Fibroblast of mammary gland (primary cell): Measurements from ENCODE around the gene ZFYVE27.
A peak's percentile ranks its signal among the peaks of the same experiment; 100 is the strongest.

Experiments used
- DNase-seq: peaks from one replicate; pipeline ENCODE4 v3.0.0-alpha.2; 2010; ENCODE audit warnings: low read depth
- H3K4me3 ChIP-seq: 2 replicates; pipeline ENCODE4 v1.5.1; 2011; ENCODE audit warnings: low read depth, mild to moderate bottlenecking, low read length, moderate library complexity; ENCODE audit not compliant: control insufficient read depth
- TF ChIP-seq, protein P1 (sequence below): conservative IDR thresholded peaks from 2 replicates; pipeline ENCODE4 v1.5.1; 2011; ENCODE audit warnings: low read depth, low read length, inconsistent platforms; ENCODE audit not compliant: control insufficient read depth, insufficient read depth

The ZFYVE27 gene

DNA sequence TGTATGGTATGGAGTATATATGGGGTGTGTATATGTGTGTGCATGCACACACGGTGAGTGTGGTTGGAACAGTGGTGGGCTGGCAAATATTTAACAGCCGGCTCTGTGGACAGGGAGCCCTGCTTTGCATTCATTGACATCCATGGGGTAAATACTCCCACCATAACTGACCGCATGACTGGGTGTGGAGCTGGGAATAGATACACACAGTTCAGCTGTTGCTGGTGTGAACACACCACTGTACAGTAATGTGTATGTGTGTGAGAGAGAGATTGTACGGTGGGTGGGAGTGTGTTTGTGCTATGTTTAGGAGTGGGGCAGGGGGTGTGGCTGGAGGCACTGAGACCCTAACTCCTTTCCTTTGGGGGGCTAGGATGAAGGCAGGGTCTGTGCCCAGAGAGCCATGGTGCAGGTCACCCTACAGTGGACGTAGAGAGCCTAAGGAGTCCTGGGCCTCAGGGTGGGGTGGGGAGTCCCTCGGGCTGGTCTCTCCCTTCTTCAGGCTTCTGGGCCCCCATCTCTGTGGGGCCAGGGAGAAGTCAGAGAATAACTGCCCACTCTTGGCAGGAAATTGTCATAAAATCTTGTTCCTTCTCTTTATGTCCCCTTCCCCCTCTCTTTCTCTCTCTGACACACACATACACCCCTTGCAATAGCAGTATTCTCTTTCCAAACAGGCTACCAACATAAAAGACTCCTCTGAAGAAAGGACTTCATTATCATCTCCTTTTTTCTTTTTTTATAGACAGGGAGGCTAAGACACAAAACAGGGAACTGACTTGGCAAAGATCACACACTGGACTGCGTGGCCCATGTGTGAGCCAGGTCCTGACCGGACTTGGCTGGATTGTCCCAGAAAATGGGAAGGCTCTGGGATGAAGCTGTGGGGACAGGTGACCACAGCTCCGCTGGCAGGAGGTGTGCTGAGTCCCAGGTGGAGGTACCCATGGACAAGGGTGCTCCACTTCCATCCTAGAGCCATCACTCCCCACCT, 31.7 kb downstream of the ZFYVE27 start:
- no peak overlapping the region for H3K4me3 ChIP-seq
- DNase-seq = no peak
- TF ChIP-seq, protein P1, sequence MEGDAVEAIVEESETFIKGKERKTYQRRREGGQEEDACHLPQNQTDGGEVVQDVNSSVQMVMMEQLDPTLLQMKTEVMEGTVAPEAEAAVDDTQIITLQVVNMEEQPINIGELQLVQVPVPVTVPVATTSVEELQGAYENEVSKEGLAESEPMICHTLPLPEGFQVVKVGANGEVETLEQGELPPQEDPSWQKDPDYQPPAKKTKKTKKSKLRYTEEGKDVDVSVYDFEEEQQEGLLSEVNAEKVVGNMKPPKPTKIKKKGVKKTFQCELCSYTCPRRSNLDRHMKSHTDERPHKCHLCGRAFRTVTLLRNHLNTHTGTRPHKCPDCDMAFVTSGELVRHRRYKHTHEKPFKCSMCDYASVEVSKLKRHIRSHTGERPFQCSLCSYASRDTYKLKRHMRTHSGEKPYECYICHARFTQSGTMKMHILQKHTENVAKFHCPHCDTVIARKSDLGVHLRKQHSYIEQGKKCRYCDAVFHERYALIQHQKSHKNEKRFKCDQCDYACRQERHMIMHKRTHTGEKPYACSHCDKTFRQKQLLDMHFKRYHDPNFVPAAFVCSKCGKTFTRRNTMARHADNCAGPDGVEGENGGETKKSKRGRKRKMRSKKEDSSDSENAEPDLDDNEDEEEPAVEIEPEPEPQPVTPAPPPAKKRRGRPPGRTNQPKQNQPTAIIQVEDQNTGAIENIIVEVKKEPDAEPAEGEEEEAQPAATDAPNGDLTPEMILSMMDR = no peak

- TF ChIP-seq, protein P1 = no peak
- H3K4me3 ChIP-seq = no peak overlapping the region
- no peak for DNase-seq
Measured at GRCh38 chr10:97770255-97770654, 33.3 kb downstream of the ZFYVE27 start.

DNA sequence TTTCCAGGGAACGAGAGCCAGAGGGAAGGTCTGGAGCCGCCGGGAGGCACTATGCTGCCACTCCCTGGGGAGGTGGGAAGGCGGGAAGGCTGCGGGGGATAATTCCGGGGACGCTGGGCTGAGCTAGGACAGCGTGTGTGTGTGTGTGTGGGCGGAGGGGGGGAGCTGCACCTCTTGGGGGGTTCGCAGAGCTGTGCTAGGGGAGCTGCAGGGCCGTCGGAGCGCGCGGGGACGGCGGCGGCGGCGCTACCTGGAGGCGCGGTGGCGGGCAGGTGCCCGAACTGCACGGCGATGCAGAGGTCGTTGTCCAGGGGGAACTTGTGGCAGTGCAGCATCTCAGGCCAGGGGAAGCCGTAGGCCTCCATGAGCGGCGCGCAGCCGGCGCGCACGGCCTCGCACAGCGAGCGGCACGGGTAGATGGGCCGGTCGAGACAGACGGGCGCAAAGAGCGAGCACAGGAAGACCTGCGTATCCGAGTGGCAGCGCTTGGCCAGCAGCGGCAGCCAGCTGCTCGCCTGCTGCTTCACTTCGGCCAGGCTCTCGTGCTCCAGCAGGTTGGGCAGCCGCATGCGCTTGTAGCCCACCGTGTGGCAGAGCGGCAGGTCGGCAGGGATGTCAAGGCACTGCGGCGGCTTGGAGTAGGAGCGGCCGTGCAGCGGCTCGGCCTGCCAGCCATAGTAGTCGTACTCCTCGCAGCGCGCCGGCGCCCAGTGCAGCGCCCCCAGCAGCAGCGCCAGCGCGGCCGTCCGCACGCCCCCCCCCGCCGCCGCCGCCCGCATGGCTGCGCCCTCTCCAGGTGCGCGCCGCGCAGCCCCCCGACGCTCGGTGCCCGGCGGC, 34.3 kb downstream of the ZFYVE27 start:
- no peak overlapping the region for H3K4me3 ChIP-seq
- TF ChIP-seq, protein P1 = no peak
- DNase-seq = peak; percentile 10

GRCh38 chr10:97771913-97772823, 35.2 kb downstream of the ZFYVE27 start, which contains the start of gene SFRP5:
Gene SFRP5, minus strand, starts transcription at chr10:97771999. Its CDS starts 166 bp downstream, at chr10:97771833.
- DNase-seq = no peak
- no peak within 1 kb of the TSS for H3K4me3 ChIP-seq
- TF ChIP-seq, protein P1 = no peak

DNA sequence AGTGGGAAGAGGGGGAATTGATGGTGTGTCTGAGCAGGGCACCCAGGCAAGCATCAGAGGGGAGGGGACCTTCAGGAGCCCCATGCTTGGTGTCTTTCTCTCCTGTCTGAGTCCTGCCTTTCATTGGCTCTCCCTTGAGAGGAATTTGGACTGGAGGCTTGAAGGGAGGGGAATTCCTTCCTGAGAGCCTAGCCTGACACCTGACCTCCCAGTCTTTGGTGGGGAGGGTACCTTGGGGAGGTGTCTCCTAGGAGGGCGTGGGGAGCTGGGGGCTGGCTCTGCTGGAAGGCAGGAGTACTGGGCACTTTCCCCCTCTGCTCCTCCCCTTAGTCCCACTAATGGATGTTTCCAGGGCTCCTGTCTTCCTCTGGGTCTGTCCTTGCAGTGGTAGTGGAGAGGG, 36.2 kb downstream of the ZFYVE27 start:
- no peak for DNase-seq
- no peak overlapping the region for H3K4me3 ChIP-seq
- TF ChIP-seq, protein P1 = no peak
